ENCODE data around the gene GSK3A.

DNA sequence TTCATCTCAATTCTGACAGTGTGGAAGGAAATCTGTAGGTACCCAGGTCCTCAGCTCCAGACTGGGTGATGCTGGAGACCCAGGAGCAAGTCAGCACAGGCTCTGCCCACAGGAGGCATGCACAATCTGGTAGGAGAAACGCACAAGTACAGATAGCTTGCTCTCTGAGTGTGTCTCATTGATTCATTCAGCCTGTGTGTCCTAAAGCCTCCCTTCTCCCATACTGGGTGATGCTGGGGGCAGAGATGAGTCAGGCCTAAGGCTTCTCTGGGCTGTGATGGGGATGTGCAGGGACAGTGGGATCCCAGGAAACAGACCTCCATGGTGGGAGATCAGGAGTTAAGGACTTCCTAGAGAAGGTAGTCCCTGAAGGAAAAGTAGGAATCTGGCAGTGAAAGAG lies 15.5 kb downstream of the GSK3A start:
- TF ChIP-seq USF1 (CRISPR knock-in tag; IDR thresholded peaks at IDR 0.05), result no peak
- no peak for TF ChIP-seq JAZF1 (CRISPR knock-in tag; IDR thresholded peaks at IDR 0.05)
- TF ChIP-seq TP53 (CRISPR knock-in tag; IDR thresholded peaks at IDR 0.05), result no peak
- no peak for TF ChIP-seq E2F1 (CRISPR knock-in tag; IDR thresholded peaks at IDR 0.05)
- TF ChIP-seq, protein P1, sequence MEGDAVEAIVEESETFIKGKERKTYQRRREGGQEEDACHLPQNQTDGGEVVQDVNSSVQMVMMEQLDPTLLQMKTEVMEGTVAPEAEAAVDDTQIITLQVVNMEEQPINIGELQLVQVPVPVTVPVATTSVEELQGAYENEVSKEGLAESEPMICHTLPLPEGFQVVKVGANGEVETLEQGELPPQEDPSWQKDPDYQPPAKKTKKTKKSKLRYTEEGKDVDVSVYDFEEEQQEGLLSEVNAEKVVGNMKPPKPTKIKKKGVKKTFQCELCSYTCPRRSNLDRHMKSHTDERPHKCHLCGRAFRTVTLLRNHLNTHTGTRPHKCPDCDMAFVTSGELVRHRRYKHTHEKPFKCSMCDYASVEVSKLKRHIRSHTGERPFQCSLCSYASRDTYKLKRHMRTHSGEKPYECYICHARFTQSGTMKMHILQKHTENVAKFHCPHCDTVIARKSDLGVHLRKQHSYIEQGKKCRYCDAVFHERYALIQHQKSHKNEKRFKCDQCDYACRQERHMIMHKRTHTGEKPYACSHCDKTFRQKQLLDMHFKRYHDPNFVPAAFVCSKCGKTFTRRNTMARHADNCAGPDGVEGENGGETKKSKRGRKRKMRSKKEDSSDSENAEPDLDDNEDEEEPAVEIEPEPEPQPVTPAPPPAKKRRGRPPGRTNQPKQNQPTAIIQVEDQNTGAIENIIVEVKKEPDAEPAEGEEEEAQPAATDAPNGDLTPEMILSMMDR (IDR thresholded peaks at IDR 0.05), result no peak
- TF ChIP-seq, protein P2, sequence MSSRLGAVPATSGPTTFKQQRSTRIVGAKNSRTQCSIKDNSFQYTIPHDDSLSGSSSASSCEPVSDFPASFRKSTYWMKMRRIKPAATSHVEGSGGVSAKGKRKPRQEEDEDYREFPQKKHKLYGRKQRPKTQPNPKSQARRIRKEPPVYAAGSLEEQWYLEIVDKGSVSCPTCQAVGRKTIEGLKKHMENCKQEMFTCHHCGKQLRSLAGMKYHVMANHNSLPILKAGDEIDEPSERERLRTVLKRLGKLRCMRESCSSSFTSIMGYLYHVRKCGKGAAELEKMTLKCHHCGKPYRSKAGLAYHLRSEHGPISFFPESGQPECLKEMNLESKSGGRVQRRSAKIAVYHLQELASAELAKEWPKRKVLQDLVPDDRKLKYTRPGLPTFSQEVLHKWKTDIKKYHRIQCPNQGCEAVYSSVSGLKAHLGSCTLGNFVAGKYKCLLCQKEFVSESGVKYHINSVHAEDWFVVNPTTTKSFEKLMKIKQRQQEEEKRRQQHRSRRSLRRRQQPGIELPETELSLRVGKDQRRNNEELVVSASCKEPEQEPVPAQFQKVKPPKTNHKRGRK (CRISPR knock-in tag; IDR thresholded peaks at IDR 0.05; ENCODE audit: borderline replicate concordance), result no peak
- TF ChIP-seq ZNF317 (CRISPR knock-in tag; IDR thresholded peaks at IDR 0.05; ENCODE audit: borderline replicate concordance, low read depth), result no peak
- TF ChIP-seq MYBL2 (CRISPR knock-in tag; IDR thresholded peaks at IDR 0.05), result no peak
- TF ChIP-seq ARID4B (CRISPR knock-in tag; IDR thresholded peaks at IDR 0.05; ENCODE audit: borderline replicate concordance), result no peak
- no peak for TF ChIP-seq ZNF232 (CRISPR knock-in tag; IDR thresholded peaks at IDR 0.05)
- TF ChIP-seq, protein P3, sequence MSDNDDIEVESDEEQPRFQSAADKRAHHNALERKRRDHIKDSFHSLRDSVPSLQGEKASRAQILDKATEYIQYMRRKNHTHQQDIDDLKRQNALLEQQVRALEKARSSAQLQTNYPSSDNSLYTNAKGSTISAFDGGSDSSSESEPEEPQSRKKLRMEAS (CRISPR knock-in tag; IDR thresholded peaks at IDR 0.05), result no peak
- no peak for TF ChIP-seq RELA (CRISPR knock-in tag; IDR thresholded peaks at IDR 0.05; ENCODE audit: borderline replicate concordance)
- no peak for TF ChIP-seq NR1H2 (CRISPR knock-in tag; IDR thresholded peaks at IDR 0.05)

Measured in WTC11 (cell line).